Hematopoietic multipotent progenitor cell (in vitro differentiated cells): ENCODE measurements around the gene GPC2. TPM values are rescaled to one million over a fixed set of nuclear protein-coding genes. Genes with fewer than 3 reads are reported as not detected.
A peak's percentile ranks its signal among the peaks of the same experiment; 100 is the strongest.
"Not testable (repeated sequence)": the region's sequence is repeated elsewhere in the genome, so short reads cannot be mapped to it uniquely, and the experiment has no call there.

Source experiments
- DNase-seq, 3 donors: peaks; one replicate each; pipeline ENCODE4 v3.0.0-alpha.2; 2011 to 2015; ENCODE audit warnings: low read depth in 2 of 3, low spot score in 2 of 3
- total RNA-seq: library from RNA; depleted of rRNA; stranded (reverse); fragments of >200 nt; gene quantifications from one replicate; pipeline ENCODE4 v1.2.3, GENCODE V29; 2012

Gene GPC2
- total RNA-seq, 1 donor = 6.2 TPM

DNA sequence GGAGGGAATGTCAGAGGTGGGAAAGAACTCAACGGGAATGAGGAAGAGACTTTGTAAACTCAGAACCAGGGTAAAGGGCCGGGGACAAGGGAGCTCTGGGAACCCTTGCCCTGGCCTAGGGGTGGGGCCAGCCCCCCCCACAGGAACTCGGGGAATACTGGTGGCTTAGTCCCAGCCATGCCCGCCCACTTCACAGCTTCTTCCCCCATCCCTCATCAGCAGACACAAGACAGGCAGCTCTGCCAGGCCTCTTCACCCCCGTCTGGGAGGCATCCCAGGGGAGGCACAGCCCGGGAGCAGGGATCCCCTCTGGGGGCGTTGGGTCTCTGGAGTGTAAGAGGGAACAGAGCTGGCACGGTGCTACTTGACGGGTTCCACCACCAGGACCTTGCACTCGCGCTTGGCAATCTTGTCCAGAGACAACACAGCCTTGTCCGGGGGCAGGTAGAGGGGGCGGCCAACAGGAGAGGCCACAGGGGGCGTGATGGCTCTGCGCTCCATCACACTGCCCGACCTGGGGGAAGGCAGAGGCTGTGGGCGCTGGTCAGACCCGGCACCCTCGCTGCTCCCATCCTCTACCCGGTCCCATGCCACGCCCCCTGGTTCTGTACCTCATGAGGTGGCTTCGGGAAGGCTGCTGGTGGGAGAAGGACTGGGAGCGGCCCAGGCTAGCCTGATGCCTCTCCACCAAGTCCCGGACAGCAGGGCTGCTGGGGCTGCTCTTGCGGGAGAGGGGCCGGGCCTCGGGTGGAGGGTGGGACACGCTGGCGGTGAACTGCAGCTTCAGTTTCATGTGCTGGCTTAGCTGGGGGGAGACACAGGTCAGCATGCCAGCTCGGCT is 22.3 kb downstream of the GPC2 start:
- DNase-seq = no peak

DNA sequence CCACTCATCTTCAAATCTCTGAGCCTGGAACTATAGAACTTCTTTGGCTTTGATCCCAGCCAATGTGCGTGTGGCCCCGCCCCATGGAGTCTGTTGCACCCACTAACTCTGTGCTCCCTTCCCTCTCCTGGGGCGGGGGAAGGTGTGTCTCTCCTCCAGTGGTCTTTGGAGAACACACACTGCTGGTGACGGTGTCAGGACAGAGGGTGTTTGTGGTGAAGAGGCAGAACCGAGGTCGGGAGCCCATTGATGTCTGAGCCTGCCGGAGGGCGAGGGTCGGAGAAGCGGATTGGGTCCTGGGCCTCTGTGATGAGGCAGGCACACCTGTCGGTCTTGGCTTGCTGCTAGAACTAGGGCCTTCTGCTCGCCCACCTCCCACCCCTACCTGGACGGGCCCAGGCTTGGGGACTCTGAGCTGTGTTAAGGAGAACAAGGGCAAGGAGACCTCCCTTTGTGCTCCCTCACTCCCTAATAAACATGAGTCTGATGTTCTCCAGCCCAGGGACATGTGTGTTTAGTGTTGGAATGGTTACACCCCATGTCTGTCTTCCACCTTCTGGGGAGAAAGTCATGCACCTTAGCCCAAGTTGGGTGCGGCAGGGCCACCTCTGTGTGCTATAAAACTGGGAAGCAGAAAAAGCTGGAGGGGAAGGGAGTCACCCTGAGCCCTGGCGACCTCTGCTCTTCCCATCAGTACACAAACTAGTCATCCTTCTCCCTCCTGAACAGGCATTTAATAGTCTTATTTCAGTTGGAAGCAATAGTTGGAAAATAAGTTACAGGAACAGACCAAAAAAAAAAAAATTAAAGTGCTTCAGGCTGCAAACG is 23.3 kb downstream of the GPC2 start:
- no peak for DNase-seq

DNA sequence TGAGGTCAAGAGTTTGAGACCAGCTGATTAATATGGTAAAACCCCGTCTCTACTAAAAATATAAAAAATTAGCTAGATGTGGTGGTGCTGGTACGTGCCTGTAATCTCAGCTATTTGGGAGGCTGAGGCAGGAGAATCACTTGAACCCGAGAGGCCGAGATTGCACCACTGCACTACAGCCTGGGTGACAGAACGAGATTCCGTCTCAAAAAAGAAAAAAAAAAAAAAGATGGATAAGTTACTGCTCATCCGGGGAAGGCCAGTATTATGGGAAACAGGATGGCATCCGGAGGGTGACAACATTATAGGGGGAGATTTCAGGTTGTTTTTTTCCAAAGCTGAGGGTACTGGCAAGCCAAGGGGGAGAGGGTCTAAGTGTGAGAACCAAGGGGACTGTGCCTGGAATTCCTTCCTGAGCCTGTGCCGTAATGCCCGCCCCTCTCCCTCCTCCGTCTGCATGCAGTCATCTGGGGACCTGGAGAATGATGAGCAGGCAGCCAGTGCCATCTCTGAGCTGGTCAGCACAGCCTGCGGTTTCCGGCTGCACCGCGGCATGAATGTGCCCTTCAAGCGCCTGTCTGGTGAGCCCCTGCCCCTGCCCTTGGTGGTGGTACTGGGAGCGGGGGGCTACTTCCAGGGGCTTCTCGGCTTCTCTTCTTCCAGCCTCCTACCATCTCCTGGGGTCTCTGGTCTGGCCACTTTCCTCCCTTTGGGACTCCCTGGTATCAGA is 24.1 kb downstream of the GPC2 start:
- no peak for DNase-seq

DNA sequence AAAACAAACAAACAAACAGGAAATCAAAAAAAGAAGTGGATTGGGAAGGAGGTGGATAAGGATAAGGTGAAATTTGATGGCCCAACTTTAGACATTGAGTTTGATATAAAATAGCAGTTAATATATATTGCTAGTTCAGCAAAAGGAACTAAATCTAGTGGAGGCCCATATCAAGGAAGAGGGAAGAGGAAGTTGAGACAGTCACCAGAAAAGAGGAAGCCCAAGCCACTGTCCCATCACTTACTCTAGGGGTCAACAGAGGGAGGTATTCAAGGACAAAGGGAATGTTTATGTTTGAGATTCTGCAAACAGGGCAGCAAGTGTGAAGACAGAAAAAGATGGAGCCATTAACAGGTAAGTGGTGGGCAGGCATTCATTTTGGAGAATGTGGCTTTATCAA is 24.8 kb downstream of the GPC2 start:
- peak in 1 of 3 donors; percentile 37 for DNase-seq

DNA sequence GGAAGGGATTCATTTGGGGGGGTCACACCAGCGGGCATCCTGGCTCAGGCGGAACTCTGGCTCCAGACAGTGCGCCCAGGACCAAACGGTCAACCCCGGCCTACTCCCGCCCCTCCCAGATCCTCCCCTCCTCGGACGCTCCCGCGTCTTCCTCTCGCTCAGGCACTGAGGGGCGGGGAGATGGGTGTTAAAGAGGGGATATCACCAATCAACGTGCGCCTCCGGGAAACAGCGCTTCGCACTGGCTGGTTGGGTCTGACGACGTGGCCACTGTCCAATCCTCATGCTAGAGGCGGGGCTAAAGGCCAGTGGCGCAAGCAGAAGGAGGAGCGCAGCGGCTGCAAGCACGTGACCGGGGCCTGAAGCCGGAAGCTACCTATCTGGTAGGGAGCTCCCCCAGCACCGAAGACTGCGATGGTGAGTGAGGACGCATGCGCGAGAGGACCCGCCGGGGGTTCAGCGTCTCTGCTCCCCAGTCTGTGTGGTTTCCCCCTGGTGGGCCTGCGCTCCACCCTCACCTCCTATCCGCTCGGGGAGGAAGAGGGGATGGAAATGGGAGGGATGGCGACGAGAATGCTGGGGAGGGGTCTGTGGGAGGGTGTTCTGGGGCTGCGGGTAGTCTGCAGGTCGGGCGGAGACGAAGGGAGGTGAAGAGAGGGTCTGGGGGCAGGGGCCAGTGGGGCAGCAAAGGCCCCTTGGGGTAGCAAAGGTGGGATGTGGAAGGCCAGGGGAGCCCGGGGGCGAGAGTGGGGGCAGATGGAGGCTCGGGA is 28.4 kb downstream of the GPC2 start, which contains the start of gene LAMTOR4:
Gene LAMTOR4 (plus strand): TSS at position 360 of the 770 bp plus-strand sequence. CDS start 55 bp downstream, at position 415.
- peak; percentile 87 to 98 (median 98) for DNase-seq

DNA sequence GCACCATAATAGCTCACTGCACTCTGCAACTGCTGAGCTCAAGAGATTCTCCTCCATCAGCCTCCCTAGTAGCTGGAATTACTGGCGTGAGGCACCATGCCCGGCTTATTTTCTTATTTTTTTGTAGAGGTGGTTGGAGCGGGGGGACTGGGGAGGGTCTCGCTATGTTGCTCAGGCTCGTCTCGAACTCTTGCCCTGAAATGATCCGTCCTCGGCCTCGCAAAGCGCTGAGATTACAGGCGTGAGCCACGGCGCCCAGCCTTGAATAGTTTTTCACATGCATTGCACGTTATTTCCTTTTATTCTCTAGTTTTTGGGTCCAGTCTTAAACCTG is 29.0 kb downstream of the GPC2 start:
- DNase-seq = no peak

DNA sequence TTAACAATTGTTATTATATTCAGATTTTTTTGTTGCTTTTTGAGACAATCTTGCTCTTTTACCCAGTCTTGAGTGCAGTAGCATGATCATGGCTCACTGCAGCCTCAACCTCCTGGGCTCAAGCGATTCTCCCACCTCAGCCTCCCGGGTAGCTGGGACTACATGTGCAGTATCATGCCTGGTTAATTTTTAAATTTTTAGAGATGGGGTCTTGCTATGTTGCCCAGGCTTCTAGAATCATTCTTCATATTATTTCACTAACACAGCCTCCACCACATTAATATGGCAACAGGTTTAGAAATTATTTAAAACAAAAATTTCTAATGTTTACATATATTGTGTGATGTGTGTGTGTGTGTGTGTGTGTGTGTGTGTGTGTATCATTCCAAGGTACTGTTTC is 29.9 kb downstream of the GPC2 start:
- no peak for DNase-seq

DNA sequence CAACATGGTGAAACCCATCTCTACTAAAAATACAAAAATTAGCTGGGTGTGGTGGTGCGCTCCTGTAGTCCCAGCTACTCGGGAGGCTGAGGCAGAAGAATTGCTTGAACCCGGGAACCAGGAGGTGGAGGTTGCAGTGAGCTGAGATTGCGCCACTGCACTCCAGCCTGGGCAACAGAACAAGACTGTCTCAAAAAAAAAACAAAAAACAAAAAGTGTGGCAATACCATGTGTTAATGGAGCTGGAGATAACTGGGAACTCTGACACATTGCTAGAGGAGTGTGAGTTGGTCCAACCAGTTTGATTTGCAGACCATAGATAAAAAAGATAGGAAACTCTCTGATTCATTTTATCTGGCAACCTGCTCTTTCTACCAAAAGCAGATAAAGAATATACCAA is 30.8 kb downstream of the GPC2 start:
- DNase-seq = not testable (repeated sequence)

DNA sequence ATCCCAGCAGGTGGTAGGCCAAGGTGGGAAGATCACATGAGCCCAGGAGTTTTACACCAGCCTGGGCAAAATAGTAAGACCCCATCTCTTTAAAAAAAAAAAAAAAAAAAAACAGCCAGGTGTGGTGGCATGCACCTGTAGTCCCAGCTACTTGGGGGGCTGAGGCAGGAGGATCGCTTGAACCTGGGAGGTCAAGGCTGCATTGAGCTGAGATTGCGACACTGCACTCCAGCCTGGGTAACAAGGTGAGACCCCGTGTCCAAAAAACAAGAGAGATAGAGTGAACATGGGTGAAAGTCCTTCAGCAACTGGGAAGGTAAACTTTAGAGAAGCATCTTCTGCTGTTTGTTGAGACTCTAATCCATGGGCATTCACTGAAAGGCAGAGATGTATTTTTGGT is 34.7 kb downstream of the GPC2 start:
- DNase-seq = no peak

DNA sequence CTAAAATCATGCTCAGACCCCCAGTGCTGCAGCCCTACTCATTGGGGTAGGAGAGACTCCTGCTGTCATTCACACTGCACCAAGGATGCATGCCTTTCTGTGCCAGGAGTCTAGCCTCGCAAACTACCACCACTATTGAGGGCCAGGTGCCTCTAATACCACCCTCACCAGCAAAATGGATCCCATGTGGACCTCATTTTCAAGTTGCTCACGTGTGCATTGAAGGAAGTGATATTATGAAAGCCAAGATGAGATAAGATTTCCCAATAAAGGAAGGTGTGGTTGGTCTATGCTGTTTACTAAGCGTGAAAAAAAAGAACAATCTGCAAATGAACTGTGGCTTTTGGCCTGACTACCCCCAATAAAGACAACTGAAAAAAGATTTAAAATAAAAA is 35.6 kb downstream of the GPC2 start:
- DNase-seq = no peak

DNA sequence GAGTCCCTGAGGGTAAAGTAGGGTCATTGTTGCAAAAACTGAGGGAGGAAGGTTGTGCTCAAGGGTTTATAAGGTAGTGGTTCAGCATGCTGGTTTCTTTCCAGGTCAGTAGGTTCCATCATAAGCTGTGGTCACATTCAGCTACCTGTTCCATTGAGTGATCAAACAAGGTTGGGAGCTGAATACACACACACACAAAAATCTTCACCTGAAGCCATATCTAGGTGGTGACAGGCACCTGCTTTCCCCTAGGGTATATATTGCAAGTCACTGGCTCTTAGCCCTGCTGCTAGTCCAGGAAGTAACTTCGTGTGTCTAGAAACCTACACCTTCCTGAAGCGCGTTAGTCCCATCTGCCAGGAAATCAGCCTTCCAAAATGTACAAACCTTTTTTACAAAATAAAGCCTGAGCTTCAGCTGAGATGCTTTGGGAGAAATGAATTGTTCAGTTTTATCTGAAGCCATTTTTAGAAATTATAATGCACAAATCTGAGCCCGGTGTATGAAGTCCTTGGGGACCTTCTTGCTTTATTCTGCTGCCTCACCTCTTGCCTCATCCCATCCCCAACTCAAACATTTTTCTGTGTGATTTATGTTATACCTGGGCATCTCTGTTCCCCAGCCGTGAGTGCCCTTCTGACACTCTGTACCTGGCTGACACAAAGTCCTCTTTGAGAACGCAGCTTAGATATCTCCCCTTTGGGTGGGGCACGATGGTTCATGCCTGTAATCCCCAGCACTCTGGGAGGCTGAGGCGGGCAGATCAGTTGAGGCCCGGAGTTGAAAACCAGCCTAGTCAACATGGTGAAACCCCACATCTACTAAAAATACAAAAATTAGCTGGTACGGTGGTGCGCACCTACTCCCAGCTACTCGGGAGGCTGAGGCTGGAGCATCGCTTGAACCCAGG is 39.1 kb downstream of the GPC2 start:
- DNase-seq = no peak

DNA sequence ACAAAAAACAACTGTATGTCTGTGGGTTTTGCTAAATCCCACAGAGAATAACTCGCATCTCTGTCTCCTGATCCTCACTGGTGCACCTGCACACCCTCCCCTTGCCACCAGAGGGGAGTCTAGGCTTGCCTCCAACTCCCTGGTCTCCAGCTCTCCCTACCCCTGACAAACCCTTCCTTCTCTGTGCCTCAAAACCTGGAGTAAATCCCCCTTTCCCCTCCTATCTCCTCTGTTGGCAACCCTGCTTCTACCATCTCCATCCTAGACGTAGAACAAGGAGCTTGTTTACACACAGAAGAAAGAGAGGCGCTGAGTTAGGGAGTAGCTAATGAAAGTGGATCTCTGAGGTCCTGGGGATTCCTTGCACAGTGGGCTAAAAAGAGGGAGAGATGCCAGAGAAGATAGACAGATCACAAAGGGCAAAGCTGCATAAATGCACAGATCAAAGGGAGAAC is 44.5 kb downstream of the GPC2 start:
- peak in 2 of 3 donors; percentile 64 to 71 for DNase-seq

DNA sequence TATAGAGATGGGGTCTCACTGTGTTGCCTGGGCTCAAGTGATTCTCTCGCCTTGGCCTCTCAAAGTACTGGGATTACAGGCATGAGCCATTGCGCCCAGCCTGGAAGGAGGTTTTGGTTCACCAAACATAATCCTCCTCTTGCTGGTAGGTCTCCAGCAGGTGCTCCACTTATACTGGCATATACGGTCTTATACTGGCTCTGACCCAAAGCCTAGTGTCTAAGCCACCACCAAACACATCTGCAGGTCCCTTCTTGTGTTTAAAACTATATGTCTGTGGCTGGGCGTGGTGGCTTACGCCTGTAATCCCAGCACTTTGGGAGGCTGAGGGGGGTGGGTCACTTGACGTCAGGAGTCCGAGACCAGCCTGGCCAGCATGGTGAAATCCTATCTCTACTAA is 45.1 kb downstream of the GPC2 start:
- DNase-seq = no peak

DNA sequence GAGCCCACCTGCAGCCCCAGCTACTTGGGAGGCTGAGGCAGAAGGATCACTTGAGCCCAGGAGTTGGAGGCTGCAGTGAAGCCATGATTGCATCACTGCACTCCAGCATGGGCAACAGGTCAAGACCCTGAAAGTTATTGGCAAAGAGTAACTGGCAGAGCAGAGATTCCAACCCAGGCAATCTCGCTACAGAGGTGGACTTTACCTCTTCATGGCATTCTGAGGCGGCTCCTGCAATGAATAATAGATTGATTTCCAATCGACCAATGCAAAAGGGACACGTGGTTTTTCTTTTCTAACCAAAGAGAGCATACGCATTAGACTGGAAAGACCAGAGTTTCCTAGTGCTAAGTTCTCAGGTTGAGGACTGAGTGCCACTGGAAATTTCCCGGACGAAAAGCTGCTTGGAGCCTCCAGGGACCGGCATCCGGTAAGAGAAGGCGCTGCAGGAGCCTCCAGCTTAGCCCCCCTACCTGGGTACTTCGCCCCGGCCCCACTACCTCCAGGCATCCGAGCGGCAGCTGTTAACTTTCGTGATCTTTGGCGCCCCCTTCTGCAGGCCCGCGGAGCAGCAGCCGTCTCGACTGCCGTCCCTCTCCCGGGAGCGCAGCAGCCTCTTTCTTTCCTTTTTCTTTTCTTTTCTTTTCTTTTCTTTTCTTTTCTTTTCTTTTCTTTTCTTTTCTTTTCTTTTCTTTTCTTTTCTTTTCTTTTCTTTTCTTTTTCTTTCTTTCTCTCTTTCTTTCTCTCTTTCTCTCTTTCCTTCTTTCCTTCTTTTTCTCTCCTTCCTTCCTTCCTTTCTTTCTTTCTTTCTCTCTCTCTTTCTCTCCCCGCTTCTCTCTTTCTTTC is 46.4 kb downstream of the GPC2 start:
- DNase-seq = peak; percentile 60 to 78 (median 66)

DNA sequence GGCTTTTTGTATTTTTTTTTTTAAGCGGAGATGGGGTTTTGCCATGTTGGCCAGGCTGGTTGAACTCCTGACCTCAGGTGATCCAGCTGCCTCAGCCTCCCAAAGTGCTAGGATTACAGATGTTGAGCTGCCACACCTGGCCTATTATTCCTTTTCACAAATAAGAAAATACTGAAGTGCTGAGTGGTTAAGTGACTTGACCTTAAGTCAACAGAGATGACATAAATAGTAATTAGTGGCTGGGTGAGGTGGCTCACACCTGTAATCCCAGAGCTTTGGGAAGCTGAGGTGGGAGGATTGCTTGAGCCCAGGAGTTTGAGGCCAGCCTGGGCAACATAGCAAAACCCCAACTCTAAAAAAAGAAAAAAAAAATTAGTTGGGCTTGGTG is 47.0 kb downstream of the GPC2 start:
- not testable (repeated sequence) for DNase-seq

DNA sequence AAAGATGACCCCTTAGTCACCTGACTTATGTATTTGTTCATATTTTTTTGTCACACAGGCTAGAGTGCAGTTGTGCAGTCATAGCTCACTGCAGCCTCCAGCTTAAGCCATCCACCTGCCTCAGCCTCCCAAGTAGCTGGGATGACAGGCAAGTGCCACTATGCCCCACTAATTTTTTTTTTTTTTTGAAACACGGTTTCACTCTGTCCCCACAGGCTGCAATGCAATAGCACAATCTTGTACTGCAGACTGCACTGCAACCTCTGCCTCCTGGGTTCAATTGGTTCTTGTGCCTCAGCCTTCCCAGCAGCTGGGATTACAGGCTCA is 48.6 kb downstream of the GPC2 start:
- no peak for DNase-seq

DNA sequence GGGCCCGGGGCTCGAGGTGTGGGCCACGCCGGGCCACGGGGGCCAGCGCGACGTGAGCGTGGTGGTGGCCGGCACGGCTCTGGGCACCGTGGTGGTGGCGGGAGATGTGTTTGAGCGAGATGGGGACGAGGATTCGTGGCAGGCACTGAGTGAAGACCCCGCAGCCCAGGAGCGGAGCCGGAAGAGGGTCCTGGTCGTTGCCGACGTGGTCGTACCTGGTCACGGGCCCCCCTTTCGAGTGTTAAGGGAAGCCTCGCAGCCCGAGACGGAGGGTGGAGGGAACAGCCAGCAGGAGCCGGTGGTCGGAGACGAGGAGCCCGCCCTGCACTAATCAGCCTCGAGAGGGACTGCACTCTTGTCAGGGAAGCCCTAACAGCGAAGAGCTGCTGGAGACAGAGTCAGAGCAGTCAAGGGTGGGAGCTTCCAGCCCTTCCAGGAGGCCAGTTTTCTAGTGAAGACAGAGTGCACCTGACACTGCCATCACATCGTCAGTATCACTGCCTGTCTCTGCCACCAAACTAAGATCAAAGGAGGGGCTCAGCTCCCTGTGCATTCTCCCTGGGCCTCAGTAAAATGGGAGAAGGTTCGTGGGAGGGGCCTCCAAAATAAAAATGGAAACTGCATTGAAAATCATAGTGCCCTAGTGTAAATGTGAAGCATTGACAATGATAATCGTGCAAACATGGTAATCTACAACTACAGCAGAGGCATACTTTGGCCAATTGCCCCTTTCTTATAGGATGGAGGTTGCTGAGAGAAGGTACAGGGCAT is 49.1 kb downstream of the GPC2 start:
- peak in 1 of 3 donors; percentile 47 for DNase-seq
